HCT116 (cell line): ENCODE data around the gene OR4D6.

ENCODE experiments used
- EZH2 ChIP-seq: fragments of 200-600 bp; sonication (generic); IDR thresholded peaks from 2 replicates; pipeline ENCODE4 v1.6.1; 2017; ENCODE audit warnings: antibody characterized with exemption, mixed run types
- EZH2phosphoT487 ChIP-seq: fragments of 200-600 bp; IDR thresholded peaks from 2 replicates; pipeline ENCODE4 v1.6.1; 2018; ENCODE audit warnings: antibody characterized with exemption, borderline replicate concordance
- FOSL1 ChIP-seq: IDR thresholded peaks from 2 replicates; pipeline ENCODE4 v1.6.1; 2012; ENCODE audit warnings: low read depth
- JUND ChIP-seq: IDR thresholded peaks from 2 replicates; pipeline ENCODE4 v1.6.1; 2012
- POLR2A ChIP-seq: IDR thresholded peaks from 2 replicates; pipeline ENCODE4 v1.7.0; 2011; ENCODE audit warnings: borderline replicate concordance; ENCODE audit not compliant: insufficient read depth, insufficient read length; ENCODE audit errors: extremely low read depth
- POLR2AphosphoS5 ChIP-seq: IDR thresholded peaks from 2 replicates; pipeline ENCODE4 v1.6.1; 2011; ENCODE audit warnings: mild to moderate bottlenecking, low read depth, low read length, moderate library complexity
- YY1 ChIP-seq: IDR thresholded peaks from 2 replicates; pipeline ENCODE4 v1.6.1; 2011; ENCODE audit warnings: low read length, low read depth, moderate library complexity, mild to moderate bottlenecking; ENCODE audit not compliant: insufficient replicate concordance; ENCODE audit errors: extremely low read depth
- ZNF274 ChIP-seq: fragments of 200-500 bp; sonication (Bioruptor generic); IDR thresholded peaks from 2 replicates; pipeline ENCODE4 v1.6.1; 2014; ENCODE audit warnings: mild to moderate bottlenecking, low read depth, low read length, inconsistent platforms
- TF ChIP-seq, protein P1 (sequence below), 3 experiments: fragments of 200-600 bp in 1 of 3; sonication (generic) in 1 of 3; IDR thresholded peaks in 2 of 3; conservative IDR thresholded peaks in 1 of 3; 2 replicates each; pipeline ENCODE4 v1.5.1; 2012 to 2017; ENCODE audit warnings: low read depth in 2 of 3, low read length in 2 of 3, antibody characterized with exemption in 1 of 3, borderline replicate concordance in 1 of 3, control low read depth in 1 of 3, mild to moderate bottlenecking in 1 of 3, mixed read lengths in 1 of 3, mixed run types in 1 of 3, moderate library complexity in 1 of 3; ENCODE audit not compliant: insufficient read depth in 1 of 3

DNA sequence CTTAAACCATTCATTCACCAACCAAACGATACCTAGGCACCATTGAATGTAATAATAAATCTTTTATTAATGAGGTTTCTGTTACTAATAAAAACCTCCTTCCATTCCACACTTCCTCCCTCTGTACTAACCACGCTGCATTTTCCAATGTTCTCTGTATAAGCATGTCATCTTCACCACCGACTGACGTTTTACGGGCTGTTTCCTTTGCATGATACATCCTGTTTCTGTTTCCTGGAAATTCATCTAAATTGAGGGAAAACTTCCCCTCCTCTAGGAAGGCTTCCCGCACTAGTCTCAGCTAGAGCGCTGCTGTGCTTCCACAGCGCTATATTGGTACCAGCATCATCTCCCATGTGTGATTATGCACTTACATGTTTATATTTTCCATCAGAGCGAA, 18.4 kb downstream of the OR4D6 start:
- TF ChIP-seq EZH2phosphoT487 (no peak), YY1 (no peak), POLR2AphosphoS5 (no peak), JUND (no peak), POLR2A (no peak), ZNF274 (no peak), EZH2 (no peak), FOSL1 (no peak)
- TF ChIP-seq, protein P1, sequence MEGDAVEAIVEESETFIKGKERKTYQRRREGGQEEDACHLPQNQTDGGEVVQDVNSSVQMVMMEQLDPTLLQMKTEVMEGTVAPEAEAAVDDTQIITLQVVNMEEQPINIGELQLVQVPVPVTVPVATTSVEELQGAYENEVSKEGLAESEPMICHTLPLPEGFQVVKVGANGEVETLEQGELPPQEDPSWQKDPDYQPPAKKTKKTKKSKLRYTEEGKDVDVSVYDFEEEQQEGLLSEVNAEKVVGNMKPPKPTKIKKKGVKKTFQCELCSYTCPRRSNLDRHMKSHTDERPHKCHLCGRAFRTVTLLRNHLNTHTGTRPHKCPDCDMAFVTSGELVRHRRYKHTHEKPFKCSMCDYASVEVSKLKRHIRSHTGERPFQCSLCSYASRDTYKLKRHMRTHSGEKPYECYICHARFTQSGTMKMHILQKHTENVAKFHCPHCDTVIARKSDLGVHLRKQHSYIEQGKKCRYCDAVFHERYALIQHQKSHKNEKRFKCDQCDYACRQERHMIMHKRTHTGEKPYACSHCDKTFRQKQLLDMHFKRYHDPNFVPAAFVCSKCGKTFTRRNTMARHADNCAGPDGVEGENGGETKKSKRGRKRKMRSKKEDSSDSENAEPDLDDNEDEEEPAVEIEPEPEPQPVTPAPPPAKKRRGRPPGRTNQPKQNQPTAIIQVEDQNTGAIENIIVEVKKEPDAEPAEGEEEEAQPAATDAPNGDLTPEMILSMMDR (IDR thresholded peaks at IDR 0.05 in 2 of 3, conservative IDR thresholded peaks at IDR 0.05 in 1 of 3; ENCODE audit: borderline replicate concordance in 1 of 3, insufficient read depth in 1 of 3, low read depth in 2 of 3, low read length in 2 of 3): no peak
